Urothelium cell line (cell line): Measurements from ENCODE around the gene STRA6.
"Not testable (repeated sequence)": the region's sequence is repeated elsewhere in the genome, so short reads cannot be mapped to it uniquely, and the experiment has no call there.

ENCODE experiments used
- DNase-seq: peaks from one replicate; pipeline ENCODE4 v3.0.0; 2011; ENCODE audit warnings: low spot score, mixed read lengths
- FAIRE-seq: peaks from 2 replicates; lab custom pipeline; 2011; peaks lifted over from hg19 to GRCh38; lab: Jason Lieb, UNC

Gene STRA6

GRCh38 chr15:74170071-74170844, 32.3 kb downstream of the STRA6 start:
- no peak for DNase-seq
- no peak for FAIRE-seq

- DNase-seq (no peak), FAIRE-seq (no peak)
Measured at GRCh38 chr15:74168711-74169126, 33.9 kb downstream of the STRA6 start.

GRCh38 chr15:74167891-74168331, 34.7 kb downstream of the STRA6 start:
- no peak for FAIRE-seq
- no peak for DNase-seq

- FAIRE-seq = no peak
Measured at GRCh38 chr15:74165461-74165860, 37.1 kb downstream of the STRA6 start.

GRCh38 chr15:74162195-74162536, 40.4 kb downstream of the STRA6 start:
- DNase-seq, FAIRE-seq: not testable (repeated sequence)

More at GRCh38 chr15:74165461-74165860, 37.1 kb downstream of the STRA6 start:
- no peak for DNase-seq

GRCh38 chr15:74160390-74160789, 42.2 kb downstream of the STRA6 start:
- not testable (repeated sequence) for FAIRE-seq, DNase-seq

GRCh38 chr15:74159773-74160172, 42.8 kb downstream of the STRA6 start:
- no peak for FAIRE-seq
- DNase-seq = no peak

- FAIRE-seq = no peak
- no peak for DNase-seq
Measured at GRCh38 chr15:74158855-74159650, 43.5 kb downstream of the STRA6 start.

- DNase-seq (no peak), FAIRE-seq (no peak)
Measured at GRCh38 chr15:74157868-74158827, 44.4 kb downstream of the STRA6 start.

- DNase-seq (no peak), FAIRE-seq (no peak)
Measured at GRCh38 chr15:74156678-74157411, 45.7 kb downstream of the STRA6 start.

- no peak for FAIRE-seq
Measured at GRCh38 chr15:74155766-74156417, 46.7 kb downstream of the STRA6 start.

GRCh38 chr15:74147051-74147450, 55.5 kb downstream of the STRA6 start:
- no peak for DNase-seq
- FAIRE-seq = no peak

More at GRCh38 chr15:74155766-74156417, 46.7 kb downstream of the STRA6 start:
- no peak for DNase-seq

- FAIRE-seq (no peak), DNase-seq (no peak)
Measured at GRCh38 chr15:74146277-74146800, 56.2 kb downstream of the STRA6 start.

- FAIRE-seq (peak; percentile 27), DNase-seq (peak; percentile 32)
Measured at GRCh38 chr15:74144153-74144775, 58.3 kb downstream of the STRA6 start.

- no peak for FAIRE-seq
- DNase-seq = no peak
Measured at GRCh38 chr15:74141591-74141990, 61.0 kb downstream of the STRA6 start.

- FAIRE-seq = no peak
Measured at GRCh38 chr15:74138642-74139041, 63.9 kb downstream of the STRA6 start.

GRCh38 chr15:74137537-74137894, 65.1 kb downstream of the STRA6 start:
- no peak for DNase-seq
- no peak for FAIRE-seq

More at GRCh38 chr15:74138642-74139041, 63.9 kb downstream of the STRA6 start:
- DNase-seq = no peak

- FAIRE-seq (peak; percentile 40), DNase-seq (no peak)
Measured at GRCh38 chr15:74136814-74137536, 65.6 kb downstream of the STRA6 start.
